HG03103 (cell line): Measurements from ENCODE around the gene BTBD2.

Source experiments
- ATAC-seq: cut with Tn5 transposase; IDR thresholded peaks from one replicate; pipeline ENCODE4 v1.9.1; 2021; ENCODE audit warnings: low read depth; ENCODE audit not compliant: unreplicated experiment

BTBD2 gene

DNA sequence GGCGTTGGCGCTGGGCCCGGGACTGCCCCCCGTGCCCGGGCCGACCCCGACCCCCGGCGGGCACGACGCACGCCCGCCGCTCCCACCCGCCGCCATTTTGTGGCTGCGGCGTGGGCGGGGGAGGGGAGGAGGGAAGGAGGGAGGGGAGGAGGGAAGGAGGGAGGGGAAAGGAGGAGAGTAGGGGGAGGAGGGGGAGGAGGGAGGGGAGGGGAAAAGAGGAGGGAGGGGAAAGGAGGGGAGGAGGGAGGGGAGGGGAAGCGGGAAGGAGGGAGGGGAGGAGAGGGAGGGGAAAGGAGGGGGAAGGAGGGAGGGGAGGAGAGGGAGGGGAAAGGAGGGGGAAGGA is at the start of gene BTBD2:
BTBD2 (minus strand) TSS at position 107 of the 343 bp plus-strand sequence; CDS start at position 96, 11 bp downstream.
- ATAC-seq, result no peak

DNA sequence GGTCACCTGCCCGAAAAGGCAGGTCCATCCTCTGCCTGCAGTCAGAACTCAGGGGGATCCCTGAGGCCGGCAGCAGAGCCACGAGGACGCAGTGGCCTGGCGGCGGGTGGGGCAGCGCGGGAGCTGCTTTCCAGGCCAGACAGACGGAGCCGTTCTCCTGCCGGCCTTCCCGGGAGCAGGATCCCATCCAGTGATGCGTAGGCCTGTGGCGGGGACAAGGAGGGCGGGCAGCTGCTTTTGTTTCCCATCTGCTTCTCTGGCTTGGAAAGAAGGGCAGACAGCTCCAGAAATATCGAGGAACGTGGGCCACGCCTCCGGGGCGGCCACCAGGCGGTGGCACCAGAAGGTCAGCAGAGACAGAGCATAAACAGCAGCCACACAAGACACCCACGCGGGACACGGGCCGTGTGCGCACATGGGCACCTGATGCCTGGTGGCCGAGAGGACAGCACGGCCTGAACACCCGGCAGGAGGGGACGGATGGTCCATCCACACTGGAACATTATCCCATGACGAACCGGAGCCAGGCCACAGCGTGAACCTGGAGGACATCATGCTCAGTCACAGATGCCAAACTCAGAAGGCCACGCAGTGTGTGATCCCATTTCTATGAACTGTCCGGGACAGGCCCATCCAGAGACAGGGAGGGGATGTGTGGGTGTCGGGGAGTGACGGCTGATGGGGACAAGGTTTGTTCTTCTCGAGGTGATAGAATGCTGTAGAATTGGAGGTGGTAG is 49.4 kb upstream of the BTBD2 start:
- ATAC-seq, result no peak

DNA sequence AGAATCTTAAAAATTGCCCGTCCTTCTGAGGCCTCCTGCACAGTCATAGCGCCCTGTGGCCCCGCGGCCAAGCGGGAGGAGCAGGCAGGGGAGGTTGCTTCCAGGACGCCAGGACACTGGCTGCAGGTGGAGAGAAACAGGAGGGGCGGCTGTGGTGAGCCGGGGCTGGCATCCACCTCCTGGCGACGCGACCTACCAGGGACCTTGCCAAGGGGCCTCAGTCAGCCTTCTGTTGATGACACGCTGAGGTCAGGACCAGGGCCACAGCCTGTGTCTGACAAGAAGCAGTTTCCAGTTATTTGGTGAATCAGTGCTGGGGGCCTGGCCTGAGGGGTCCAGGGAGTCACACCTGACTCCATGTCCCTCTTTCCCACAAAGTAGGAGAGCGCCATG is 48.9 kb upstream of the BTBD2 start:
- no peak for ATAC-seq

DNA sequence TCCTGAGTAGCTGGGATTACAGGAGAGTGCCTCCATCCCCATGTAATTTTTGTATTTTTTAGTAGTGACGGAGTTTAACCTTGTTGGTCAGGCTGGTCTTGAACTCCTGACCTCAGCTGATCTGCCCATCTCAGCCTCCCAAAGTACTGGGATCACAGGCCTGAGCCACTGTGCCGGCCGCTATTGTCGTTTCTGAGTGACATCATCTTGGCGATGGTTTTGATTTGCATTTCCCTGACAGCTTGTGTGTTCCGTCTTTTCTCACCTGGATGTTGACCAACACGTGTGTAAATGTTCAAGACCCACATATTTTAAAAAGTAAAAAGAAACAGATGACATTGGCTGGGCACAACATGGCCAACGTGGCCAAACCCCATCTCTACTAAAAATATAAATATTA is 48.3 kb upstream of the BTBD2 start:
- no peak for ATAC-seq

DNA sequence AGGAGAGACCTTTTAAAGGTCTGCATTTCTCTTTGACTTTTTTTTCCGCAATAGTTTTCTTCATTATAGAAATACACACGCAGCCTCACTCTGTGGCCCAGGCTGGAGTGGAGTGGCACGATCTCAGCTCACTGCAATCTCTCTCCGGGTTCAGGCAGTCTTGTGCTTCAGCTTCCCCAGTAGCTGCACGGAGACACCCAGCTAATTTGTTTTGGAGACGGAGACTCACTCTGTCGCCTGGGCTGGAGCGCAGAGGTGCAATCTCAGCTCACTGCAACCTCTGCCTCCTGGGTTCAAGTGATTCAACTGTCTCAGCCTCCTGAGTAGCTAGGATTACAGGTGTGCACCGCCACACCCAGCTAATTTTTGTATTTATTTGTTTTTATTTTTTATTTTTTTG is 47.3 kb upstream of the BTBD2 start:
- no peak for ATAC-seq

DNA sequence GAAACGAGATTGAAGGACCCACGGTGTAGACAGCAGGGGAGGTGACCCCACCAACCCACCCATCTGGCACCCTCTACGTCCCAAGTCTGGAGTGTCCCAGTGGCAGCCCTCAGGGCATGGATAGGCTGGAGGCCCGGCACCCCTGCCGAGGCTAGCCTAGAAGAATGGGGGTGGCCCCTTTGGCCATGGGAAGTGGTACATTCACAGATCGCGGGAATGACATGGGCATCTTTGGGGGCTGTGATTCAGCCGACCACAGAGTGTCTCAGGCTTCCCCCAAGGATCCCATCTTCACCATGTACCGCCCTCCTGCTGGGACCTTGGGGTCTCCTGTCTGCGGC is 46.8 kb upstream of the BTBD2 start:
- ATAC-seq, result no peak

DNA sequence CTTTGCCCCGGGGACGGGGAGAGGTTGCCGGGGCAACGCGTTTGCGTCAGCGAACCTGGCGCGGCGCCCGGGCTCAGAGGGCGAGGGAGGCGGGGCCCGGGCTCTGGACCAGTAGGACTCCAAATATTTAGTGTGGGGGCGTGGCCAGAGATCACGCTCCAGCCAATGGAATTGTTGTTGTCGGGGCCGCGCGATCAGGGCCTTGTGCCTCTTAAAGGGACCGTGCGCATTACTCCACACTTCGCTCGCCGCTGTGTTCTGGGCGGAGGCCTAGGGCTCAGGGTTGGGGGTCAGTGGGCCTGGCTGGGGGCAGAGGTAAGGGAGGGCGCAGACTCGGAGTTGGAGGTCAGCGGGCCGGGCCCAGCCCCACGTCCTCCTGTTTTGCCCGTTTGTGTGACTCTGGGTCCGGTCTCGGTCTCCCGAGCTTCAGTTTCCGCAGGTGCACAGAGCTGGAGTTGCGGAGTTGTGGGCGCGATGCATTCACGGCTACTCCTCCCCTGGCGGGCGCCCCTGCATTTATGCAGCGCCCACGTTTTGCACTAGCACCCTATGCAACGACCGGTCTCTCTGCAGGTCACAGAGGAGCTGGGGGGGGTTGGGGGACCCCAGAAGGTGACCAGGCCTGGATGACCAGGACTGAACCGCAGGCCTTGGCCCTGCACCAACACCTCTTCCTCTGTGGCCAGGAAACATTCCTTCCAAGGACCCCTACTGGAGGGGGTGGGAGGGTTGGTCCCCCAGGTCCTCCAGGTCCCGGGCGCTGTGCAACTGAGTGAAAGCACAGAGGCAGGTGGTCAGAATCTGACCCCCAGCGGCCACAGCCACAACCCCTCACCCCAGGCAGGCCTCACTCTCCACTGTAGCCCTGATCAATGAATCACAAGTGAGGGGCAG is 46.2 kb upstream of the BTBD2 start:
- peak; percentile 76 for ATAC-seq

DNA sequence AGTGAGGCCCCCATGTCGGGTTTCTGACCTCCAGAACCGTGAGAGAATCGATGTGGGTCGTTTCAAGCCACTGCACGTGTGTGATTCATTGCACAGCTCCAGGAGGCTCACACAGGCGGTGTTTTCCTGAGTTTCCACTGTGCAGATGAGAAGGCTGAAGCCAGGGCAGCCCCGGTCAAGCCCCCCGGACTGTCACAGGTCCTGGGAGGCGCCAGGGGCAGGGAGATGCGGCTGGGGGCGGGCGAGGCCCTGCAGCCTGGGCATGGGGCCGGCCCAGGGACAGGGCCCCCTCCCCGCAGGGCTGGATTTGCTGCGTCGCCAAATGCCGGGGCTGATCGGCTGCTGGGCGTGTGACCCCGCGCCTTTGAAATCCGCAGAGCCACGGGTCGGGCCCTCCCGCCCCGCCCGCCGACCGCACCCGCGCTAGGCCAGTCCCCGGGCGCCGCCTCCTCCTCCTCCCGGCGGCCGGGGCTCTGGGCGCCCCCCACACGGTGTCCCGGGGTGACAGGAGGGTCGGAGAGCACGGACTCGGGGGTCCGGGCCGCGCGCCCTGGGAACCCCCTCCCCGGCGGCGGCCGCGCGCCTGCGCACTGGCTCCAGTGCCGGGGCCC is 45.5 kb upstream of the BTBD2 start:
- ATAC-seq, result peak; percentile 17

DNA sequence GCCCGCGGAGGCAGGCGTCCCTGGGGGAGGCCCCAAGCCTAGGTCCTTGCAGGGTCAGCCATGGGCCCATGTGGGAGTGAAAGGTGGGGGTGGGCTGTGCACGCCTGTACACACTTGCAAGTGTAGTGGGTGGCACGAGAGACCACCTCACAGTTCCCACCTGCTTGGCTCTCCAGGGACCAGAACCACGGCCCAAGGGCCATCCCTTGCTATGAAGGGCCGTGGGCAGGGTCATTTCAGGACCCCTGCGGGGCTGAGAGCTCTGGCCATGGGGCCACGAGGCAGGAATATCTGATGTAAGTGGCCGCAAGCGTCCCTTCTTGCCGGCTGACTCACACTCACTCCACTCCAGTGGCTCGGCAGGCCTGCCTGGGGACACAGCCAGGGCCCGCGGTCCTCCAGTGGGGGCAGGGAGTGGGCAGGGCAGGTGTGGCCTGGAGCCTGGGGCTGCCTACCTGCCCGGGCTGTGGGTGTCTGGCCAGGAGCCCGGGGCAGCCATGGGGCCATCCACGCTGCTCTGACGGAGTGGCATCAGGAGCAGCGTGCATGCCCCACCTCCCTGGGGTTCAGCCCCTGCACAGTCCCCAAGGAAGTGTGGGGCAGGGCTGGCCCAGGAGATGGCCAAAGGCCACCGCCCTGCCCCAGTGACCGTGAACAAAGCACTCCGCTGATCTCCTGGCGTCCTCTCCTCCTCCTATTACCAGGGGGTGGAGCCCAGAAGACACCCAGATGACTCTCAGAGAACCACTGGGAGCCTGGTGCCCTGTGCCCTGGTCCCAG is 44.1 kb upstream of the BTBD2 start:
- no peak for ATAC-seq

DNA sequence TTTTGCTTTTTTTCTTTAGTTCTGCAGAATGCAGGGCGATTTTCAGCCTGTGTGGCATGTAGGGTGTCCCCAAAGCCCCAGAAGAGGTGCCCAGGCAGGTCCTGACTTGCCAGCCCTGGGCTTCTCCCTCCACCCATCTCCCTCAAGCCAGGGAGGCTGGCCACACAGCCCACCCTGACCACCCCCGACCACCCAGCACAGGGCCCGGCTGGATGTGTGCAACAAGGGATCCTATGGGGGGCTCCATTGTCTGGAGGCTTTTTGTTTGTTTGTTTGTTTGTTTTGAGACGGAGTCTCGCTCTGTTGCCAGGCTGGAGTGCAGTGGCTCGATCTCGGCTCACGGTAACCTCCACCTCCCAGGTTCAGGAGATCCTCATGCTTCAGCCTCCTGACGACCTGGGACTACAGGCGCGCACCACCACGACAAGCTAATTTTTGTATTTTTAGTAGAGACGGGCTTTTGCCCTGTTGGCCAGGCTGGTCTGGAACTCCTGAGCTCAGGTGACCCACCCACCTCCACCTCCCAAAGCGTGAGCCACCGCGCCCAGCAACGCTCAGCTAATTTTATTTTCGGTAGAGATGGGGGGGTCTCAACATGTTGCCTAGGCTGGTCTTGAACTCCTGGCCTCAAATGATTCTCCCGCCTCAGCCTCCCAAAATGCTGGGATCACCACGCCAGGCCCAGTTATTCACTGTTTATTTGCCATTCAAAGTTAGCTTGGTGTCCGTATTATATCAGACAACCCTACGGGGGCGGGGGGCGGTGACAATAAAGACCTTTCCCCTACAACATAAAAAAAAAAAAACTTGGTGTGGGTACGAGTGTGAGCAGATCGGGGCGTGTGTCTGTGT is 43.3 kb upstream of the BTBD2 start:
- ATAC-seq, result no peak

DNA sequence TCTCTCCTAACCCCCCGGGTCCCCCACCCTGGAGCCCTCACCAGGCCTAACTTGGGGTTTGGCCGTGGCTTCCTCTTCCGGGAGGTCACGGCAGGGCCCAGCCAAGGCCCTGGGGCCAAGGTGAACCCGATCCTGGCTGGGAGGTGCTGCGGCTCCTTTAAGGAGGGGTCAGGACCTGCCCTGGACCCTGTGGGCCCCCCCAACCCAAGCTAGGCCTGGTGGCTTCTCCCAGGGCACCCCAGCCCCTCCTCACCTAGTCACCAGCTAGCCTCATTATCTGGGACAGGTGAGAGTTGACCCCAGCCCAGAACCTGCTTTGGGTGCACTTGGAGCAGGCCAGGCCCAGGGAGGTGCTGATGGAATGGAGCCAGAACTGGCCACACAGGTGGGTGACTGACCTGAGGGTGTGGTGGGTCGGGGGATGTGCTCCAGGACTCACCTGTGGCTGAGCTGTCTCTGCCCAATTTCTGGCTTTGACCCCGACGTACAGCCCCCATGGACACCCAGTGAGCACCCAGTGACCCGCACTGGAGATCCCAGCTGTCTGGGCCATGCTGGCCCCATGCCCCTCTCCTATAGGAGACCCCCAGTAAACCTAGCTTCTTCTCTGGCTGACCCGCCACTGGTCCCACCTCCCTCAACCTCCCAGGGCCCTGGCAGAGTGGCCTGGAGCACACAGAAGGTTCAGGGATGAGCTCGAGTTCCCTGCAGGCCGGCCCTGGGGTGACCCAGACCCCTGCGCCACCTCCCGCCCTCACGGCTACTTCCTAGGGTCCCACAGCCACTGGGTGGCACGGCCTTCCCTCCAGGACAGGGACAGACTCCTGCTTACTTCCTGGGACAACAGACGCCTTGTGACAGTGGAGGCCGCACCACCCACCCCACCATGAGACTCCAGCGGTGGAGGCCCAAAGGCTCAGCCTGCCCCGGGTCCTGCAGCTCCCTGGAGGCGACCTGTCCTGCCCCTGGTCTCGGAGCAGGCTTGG is 42.3 kb upstream of the BTBD2 start:
- ATAC-seq, result no peak

DNA sequence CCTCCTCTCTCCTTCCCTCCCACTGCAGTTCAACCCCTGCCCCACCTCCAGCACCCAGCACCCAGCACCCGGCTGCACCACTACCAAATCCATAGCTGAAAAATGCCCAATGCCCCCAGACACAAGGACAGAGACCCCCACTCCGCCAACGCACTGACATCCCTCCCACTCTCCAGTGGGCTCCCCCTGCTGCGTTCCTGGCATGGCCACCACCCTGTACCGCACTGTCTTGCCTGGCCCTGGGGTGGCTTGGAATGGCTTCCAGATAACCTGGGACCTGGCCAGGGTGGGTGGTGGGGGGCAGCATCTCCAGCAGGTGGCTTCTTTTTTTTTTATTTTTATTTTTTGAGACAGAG is 41.3 kb upstream of the BTBD2 start:
- ATAC-seq, result no peak

DNA sequence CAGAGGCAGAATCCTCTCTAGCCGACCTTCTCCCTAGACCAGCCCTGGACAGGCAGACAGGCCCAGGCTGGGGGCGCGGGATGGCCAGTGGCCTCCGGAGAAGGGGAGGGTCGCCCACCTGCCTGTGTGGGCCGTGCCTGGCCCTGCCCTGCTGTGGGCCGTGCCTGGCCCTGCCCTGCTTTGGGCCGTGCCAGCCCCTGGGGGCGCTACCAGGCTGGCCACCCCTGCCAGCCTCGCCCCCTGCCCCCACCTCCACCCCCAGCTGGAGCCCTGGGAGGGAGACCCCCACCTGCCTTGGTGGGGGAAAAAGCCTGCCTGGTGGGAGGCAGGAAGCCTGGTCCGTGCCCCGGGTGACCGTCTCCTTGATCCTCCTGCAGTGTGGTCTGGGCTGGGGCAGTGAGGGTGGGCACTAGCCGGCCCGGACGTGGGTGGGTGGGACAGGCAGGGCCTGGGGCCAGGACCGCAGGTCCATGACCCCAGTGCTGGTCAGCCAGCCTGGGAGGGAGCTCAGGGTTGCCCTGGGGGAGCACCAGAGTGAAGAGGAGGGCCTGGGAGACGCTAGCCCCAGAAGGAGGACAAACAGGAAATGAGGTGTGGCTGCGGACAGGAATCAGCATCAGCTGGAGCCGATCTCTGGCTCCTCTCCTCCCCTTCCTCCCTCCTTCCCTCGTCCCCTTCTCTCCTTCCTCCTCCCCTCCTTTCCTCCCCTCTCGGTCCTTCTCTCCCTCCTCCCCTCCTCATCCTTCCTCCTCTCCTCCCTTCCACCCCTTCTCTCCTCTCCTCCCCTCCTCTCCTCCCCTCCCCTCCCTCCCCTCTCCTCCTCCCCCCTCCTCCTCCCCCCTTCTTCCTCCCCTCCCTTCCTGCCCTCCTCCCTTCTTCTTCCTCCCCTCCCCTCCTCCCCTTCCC is 40.7 kb upstream of the BTBD2 start:
- no peak for ATAC-seq

DNA sequence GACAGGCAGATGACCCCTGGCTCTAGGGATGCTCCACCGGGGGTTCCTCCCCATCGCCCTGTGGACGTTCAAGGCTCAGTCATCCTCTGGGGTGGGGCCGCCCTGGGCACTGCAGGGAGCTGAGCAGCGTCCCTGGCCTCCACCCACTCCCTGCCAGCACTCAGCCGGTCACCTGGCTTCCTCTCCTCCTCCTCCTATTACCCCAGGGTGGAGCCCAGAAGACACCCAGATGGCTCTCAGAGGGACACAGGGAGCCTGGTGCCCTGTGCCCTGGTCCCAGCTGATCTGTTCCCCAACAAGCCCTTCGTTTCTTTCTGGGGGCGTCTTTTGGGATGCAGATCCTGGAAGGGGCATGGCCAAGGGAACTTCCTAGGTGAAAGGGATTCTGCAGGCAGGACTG is 39.2 kb upstream of the BTBD2 start:
- ATAC-seq, result no peak

DNA sequence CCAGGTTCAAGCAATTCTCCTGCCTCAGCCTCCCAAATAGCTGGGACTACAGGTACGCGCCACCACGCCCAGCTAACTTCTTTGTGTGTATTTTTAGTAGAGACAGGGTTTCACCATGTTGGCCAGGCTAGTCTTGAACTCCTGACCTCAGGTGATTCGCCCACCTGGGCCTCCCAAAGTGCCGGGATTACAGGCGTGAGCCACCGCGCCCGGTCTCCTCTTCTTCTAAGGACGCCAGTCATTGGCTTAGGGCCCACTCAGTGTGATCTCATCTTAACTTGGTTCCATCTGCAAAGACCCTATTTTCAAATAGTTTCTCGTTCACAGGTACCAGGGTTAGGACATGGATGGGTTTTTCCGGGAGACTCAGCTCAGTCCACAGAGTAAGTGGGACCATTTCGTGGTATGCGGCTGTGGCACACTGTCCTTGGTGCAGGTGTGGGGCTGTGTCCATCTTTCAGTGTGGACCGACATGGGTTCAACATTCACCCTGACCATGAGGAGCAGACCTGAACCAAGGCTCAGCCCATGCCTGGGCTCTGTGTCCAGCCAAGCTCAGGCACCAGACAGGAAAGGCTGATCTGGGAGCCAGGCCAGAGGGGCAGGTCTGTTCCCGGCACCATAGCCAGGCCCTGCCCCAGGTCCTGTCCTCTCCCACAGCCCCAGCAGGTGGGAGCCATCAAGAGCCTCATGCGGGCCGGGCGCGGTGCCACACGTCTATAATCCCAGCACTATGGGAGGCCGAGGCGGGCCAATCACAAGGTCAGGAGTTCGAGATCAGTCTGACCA is 38.3 kb upstream of the BTBD2 start:
- no peak for ATAC-seq

DNA sequence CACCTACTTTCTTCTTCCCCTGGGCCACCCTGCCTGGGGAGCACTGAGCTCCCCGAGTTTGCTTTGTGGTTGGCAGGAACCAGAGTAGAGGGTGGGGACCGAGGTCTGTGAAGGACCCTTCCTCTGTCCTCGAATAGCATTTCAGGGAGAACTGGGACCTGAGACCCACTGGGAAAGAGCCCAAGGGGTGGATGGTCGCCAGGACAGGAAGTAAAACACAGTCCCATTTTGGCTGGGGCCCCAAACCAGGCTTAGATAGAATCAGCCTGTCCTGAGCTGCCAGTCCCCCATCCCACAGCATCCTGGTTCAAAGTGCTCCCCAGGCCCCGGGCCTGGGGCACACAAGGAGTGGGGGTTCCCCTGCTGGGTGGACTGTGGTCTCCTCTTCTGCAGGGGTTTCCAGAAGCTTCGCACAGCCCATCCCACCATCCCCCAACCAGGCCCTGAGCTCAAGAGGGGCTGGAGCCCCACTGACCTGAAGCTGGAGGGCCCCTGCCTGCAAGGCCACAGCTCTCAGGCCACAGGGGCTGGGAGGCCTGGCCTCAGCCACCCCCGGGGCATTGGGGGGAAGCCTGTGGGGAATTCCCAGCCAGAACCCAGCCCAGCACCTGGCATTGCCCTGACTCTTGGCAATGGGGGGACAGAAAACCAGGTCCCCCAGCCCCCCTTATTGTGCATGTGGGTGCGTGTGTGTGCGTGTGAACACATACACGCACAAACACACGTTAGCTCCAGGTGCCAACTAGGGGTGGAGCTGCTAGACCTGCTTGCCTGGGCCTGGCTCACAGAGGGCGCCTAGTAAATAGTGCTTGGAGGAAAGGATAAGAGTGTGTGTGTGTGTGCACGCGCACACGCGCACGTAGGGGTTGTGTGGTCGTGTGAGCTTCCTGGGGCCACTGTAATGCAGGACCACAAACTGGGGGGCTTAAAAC is 36.5 kb upstream of the BTBD2 start:
- no peak for ATAC-seq
